ENCODE data around the gene OSBPL10. TPM values are rescaled to one million over a fixed set of nuclear protein-coding genes. Genes with fewer than 3 reads are reported as not detected.
A peak's percentile ranks its signal among the peaks of the same experiment; 100 is the strongest.

OSBPL10 gene
- total and polyA plus RNA-seq, 2 of the 4 experiments (the other 2 are of a cell fraction): 9.5 to 10.1 TPM

GRCh38 chr3:31892500-31892899 lies 88.6 kb downstream of the OSBPL10 start:
- Histone ChIP-seq H3K4me2 (ENCODE audit: low read depth, low read length) (no peak overlapping the region), H3K9ac (ENCODE audit: low read depth, low read length) (no peak overlapping the region), H2BK5ac (ENCODE audit: low read depth, low read length, poor library complexity, severe bottlenecking) (no peak overlapping the region), H3K4ac (ENCODE audit: low read depth, low read length) (no peak overlapping the region), H2AK5ac (ENCODE audit: low read depth, low read length) (peak overlapping the region; percentile 3; the same call in 1 of the 2 replicates), H4K20me1 (ENCODE audit: insufficient read depth, low read length) (no peaks in the 10 kb centered on the region), H2BK20ac (ENCODE audit: low read depth, low read length) (no peak overlapping the region), H3K27ac (ENCODE audit: insufficient read depth, low read length) (no peak overlapping the region), H2BK120ac (ENCODE audit: low read depth, low read length) (no peak overlapping the region), H2BK15ac (ENCODE audit: low read depth, low read length) (no peak overlapping the region), H3K14ac (replicated peaks; ENCODE audit: low read depth, low read length) (no peak overlapping the region), H4K8ac (ENCODE audit: low read depth in 2 of 2, low read length in 2 of 2) (no peak overlapping the region), H3K79me1 (ENCODE audit: low read depth in 1 of 2, low read length in 2 of 2) (no peaks in the 10 kb centered on the region), H3K4me1 (ENCODE audit: control insufficient read depth, insufficient read depth, low read length) (peaks cover 5% of the 10 kb centered on the region; the same call in 1 of the 2 replicates), H3K56ac (ENCODE audit: extremely low read depth, insufficient read depth, low read length) (no peak overlapping the region), H3K9me1 (ENCODE audit: insufficient read depth, low read length) (peaks cover 3% of the 10 kb centered on the region; the same call in 1 of the 2 replicates), H3K18ac (ENCODE audit: low read depth, low read length) (no peak overlapping the region), H2AK9ac (replicated peaks; ENCODE audit: low read depth, low read length, poor library complexity) (no peak overlapping the region), H4K91ac (ENCODE audit: insufficient read depth, low read depth, low read length) (no peak overlapping the region), H3K36me3 (ENCODE audit: control insufficient read depth, insufficient read depth, low read length) (no peaks in the 10 kb centered on the region), H4K5ac (ENCODE audit: low read depth, low read length) (no peak overlapping the region), H3K4me3 (ENCODE audit: insufficient read depth, low read depth, low read length) (no peak overlapping the region), H2AFZ (replicated peaks; ENCODE audit: low read length, poor library complexity) (no peak overlapping the region), H3K9me3 (ENCODE audit: control insufficient read depth, insufficient read depth, low read length) (no peaks in the 10 kb centered on the region; the same call in 1 of the 2 replicates), H3K27me3 (ENCODE audit: control insufficient read depth, insufficient read depth, low read length) (peaks cover 3% of the 10 kb centered on the region; the same call in 1 of the 2 replicates), H3K23ac (ENCODE audit: low read depth, low read length) (no peak overlapping the region)
- in situ Hi-C loops (cut with MboI; ENCODE audit: low sequenced_read_pairs) (no loop called here), dilution Hi-C loops (cut with HindIII; ENCODE audit: low sequenced_read_pairs, unreplicated experiment) (no loop called here), intact Hi-C loops (cut with micrococcal nuclease) (no loop called here)
- POLR2A ChIA-PET (ENCODE audit: unreplicated experiment): no interaction called here
- no peak for DNase-seq
- ATAC-seq (ENCODE audit: low read depth): no peak
- CTCF ChIA-PET: no interaction called here
- TF ChIP-seq SMC3 (IDR thresholded peaks at IDR 0.05; ENCODE audit: low read depth, low read length) (no peak), ELK1 (IDR thresholded peaks at IDR 0.05; ENCODE audit: borderline replicate concordance, low read depth, low read length) (no peak), FOS (IDR thresholded peaks at IDR 0.05; ENCODE audit: low read depth, low read length) (no peak), MAZ (IDR thresholded peaks at IDR 0.05; ENCODE audit: borderline replicate concordance, low read depth, low read length) (no peak), CTCF (conservative IDR thresholded peaks at IDR 0.05; ENCODE audit: low read depth, low read length) (no peak), NFE2L2 (IDR thresholded peaks at IDR 0.05; ENCODE audit: low read depth, low read length) (no peak), RFX5 (IDR thresholded peaks at IDR 0.05; ENCODE audit: low read depth, low read length) (no peak), RCOR1 (IDR thresholded peaks at IDR 0.05; ENCODE audit: insufficient replicate concordance, low read length) (no peak), USF2 (IDR thresholded peaks at IDR 0.05; ENCODE audit: low read depth, low read length) (no peak), MAFK (IDR thresholded peaks at IDR 0.05; ENCODE audit: low read depth, low read length) (no peak), RAD21 (IDR thresholded peaks at IDR 0.05; ENCODE audit: low read length) (no peak), CEBPB (IDR thresholded peaks at IDR 0.05; ENCODE audit: low read depth, low read length) (no peak), BHLHE40 (IDR thresholded peaks at IDR 0.05; ENCODE audit: low read depth, low read length) (no peak), MXI1 (IDR thresholded peaks at IDR 0.05; ENCODE audit: borderline replicate concordance, low read depth, low read length) (no peak)
- no TSS peak for BruUV-seq (replicated peaks)
- WGBS, 2 experiments (ENCODE audit: extremely low coverage in 2 of 2, insufficient read length in 1 of 2): 100% methylated on average over 2 of the region's 5 CpGs; no CpG with 5 or more reads in 1 of the 2 experiments
